ENCODE results near the gene WFDC10A.
"Not testable (repeated sequence)": the region's sequence is repeated elsewhere in the genome, so short reads cannot be mapped to it uniquely, and the experiment has no call there.

The WFDC10A gene

DNA sequence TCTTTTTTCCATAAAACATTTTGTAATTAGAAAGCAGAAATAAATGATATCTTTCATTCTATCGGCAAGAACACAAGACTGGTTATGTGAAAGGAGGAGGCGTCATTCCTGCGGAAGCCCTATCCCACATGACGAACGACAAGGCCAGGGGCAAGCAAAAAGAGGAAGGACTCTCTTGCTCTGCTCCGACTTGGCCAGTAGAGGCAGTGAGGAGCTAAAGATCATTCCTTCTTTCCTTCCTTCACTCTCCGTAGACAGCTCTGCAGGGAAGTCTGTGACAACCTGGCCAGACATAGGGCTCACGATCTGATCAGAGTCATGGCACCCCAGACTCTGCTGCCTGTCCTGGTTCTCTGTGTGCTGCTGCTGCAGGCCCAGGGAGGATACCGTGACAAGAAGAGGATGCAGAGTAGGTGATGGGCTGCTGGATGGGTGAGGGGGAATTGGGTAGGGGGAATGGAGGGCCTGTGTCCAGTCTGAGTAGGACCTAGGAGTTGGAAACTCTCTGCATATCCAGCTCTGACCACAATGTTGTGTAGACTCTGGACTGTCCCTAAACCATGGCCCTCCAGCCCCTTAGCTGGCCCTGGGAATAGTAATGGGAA lies at the start of gene WFDC10A:
TSS of gene WFDC10A (plus strand) at position 244 of the 605 bp plus-strand sequence. CDS start at position 319, 75 bp downstream.
- Histone ChIP-seq H3K9ac (ENCODE audit: low read depth, low read length) (no peak within 1 kb of the TSS), H3K4me1 (ENCODE audit: control insufficient read depth, insufficient read depth, low read length) (peaks cover 2% of the 10 kb centered on the region), H3K36me3 (ENCODE audit: control insufficient read depth, insufficient read depth, low read length) (no peaks in the 10 kb centered on the region), H3K9me3 (ENCODE audit: control insufficient read depth, insufficient read depth, low read length) (no peaks in the 10 kb centered on the region), H3K27me3 (ENCODE audit: control insufficient read depth, insufficient read depth, low read length) (no peaks in the 10 kb centered on the region), H3K4me3 (ENCODE audit: low read depth, low read length) (no peak within 1 kb of the TSS)

- Histone ChIP-seq H3K9ac (ENCODE audit: low read depth, low read length) (no peak overlapping the region), H3K4me1 (ENCODE audit: control insufficient read depth, insufficient read depth, low read length) (peaks cover 10% of the 10 kb centered on the region), H3K27me3 (ENCODE audit: control insufficient read depth, insufficient read depth, low read length) (no peaks in the 10 kb centered on the region), H3K4me3 (ENCODE audit: low read depth, low read length) (no peak overlapping the region), H3K36me3 (ENCODE audit: control insufficient read depth, insufficient read depth, low read length) (no peaks in the 10 kb centered on the region), H3K9me3 (ENCODE audit: control insufficient read depth, insufficient read depth, low read length) (no peaks in the 10 kb centered on the region)
Measured at GRCh38 chr20:45581702-45582101, 47.8 kb upstream of the WFDC10A start.

DNA sequence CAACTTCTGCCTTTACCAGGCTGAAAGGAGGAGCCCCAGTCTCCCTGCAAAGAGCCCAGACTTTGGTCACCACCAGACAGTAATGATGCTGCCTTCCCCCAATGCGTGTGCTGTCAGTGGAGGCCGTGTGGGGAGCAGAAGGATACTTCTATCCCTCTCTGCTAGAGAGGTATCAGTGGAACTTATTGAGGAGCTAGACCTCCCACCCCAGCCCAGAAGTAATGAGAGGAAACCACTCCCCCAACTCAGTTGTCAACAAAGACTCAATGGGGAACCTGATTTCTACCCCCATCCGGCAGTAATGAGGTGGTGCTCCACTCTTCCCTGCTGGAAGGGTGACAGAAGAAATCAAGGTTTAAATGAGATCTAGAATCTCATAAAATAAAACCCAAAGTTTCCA lies 46.0 kb upstream of the WFDC10A start:
- Histone ChIP-seq H3K27me3 (ENCODE audit: control insufficient read depth, insufficient read depth, low read length) (no peaks in the 10 kb centered on the region), H3K9ac (ENCODE audit: low read depth, low read length) (no peak overlapping the region), H3K36me3 (ENCODE audit: control insufficient read depth, insufficient read depth, low read length) (no peaks in the 10 kb centered on the region), H3K4me1 (ENCODE audit: control insufficient read depth, insufficient read depth, low read length) (peaks cover 7% of the 10 kb centered on the region), H3K9me3 (ENCODE audit: control insufficient read depth, insufficient read depth, low read length) (no peaks in the 10 kb centered on the region), H3K4me3 (ENCODE audit: low read depth, low read length) (no peak overlapping the region)

DNA sequence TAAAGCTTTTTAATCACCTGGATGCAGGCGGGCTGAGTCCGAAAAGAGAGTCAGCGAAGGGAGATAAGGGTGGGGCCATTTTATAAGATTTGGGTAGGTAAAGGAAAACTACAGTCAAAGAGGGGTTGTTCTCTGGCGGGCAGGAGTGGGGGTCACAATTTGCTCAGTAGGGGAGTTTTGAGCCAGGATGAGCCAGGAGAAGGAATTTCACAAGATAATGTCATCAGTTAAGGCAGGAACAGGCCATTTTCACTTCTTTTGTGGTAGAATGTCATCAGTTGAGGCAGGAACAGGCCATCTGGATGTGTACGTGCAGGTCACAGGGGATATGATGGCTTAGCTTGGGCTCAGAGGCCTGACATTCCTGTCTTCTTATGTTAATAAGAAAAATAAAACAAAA lies 45.2 kb upstream of the WFDC10A start:
- not testable (repeated sequence) for H3K36me3 ChIP-seq (ENCODE audit: control insufficient read depth, insufficient read depth, low read length); H3K4me3 ChIP-seq (ENCODE audit: low read depth, low read length); H3K9ac ChIP-seq (ENCODE audit: low read depth, low read length); H3K27me3 ChIP-seq (ENCODE audit: control insufficient read depth, insufficient read depth, low read length); H3K9me3 ChIP-seq (ENCODE audit: control insufficient read depth, insufficient read depth, low read length); H3K4me1 ChIP-seq (ENCODE audit: control insufficient read depth, insufficient read depth, low read length)

GRCh38 chr20:45585986-45586385 lies 43.6 kb upstream of the WFDC10A start:
- not testable (repeated sequence) for H3K36me3 ChIP-seq (ENCODE audit: control insufficient read depth, insufficient read depth, low read length); H3K4me3 ChIP-seq (ENCODE audit: low read depth, low read length); H3K9ac ChIP-seq (ENCODE audit: low read depth, low read length); H3K4me1 ChIP-seq (ENCODE audit: control insufficient read depth, insufficient read depth, low read length); H3K9me3 ChIP-seq (ENCODE audit: control insufficient read depth, insufficient read depth, low read length); H3K27me3 ChIP-seq (ENCODE audit: control insufficient read depth, insufficient read depth, low read length)

GRCh38 chr20:45588800-45589199 lies 40.7 kb upstream of the WFDC10A start:
- Histone ChIP-seq H3K4me1 (ENCODE audit: control insufficient read depth, insufficient read depth, low read length) (no peaks in the 10 kb centered on the region), H3K36me3 (ENCODE audit: control insufficient read depth, insufficient read depth, low read length) (no peaks in the 10 kb centered on the region), H3K4me3 (ENCODE audit: low read depth, low read length) (no peak overlapping the region), H3K9me3 (ENCODE audit: control insufficient read depth, insufficient read depth, low read length) (no peaks in the 10 kb centered on the region), H3K9ac (ENCODE audit: low read depth, low read length) (no peak overlapping the region), H3K27me3 (ENCODE audit: control insufficient read depth, insufficient read depth, low read length) (no peaks in the 10 kb centered on the region)

DNA sequence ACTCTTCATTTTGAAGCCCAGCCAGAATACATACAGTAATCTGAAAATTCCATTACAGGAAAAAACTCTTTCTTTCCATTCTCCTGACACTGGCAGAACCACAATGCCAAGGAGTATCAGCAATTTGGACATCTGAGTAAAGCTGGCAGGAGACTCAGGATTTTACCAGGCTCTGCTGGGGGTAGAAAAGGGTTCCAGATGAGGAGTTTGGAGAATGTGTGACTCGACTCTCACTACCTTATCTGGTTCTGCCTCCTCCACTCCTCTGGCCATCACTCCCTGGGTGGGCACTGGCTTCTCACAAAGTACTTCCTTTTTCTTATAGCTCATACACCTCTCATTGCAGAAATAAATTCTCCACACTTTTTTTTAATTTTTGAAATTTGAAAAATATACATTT lies 39.8 kb upstream of the WFDC10A start:
- Histone ChIP-seq H3K4me1 (ENCODE audit: control insufficient read depth, insufficient read depth, low read length) (no peaks in the 10 kb centered on the region), H3K27me3 (ENCODE audit: control insufficient read depth, insufficient read depth, low read length) (no peaks in the 10 kb centered on the region), H3K4me3 (ENCODE audit: low read depth, low read length) (no peak overlapping the region), H3K36me3 (ENCODE audit: control insufficient read depth, insufficient read depth, low read length) (no peaks in the 10 kb centered on the region), H3K9ac (ENCODE audit: low read depth, low read length) (no peak overlapping the region), H3K9me3 (ENCODE audit: control insufficient read depth, insufficient read depth, low read length) (no peaks in the 10 kb centered on the region)

DNA sequence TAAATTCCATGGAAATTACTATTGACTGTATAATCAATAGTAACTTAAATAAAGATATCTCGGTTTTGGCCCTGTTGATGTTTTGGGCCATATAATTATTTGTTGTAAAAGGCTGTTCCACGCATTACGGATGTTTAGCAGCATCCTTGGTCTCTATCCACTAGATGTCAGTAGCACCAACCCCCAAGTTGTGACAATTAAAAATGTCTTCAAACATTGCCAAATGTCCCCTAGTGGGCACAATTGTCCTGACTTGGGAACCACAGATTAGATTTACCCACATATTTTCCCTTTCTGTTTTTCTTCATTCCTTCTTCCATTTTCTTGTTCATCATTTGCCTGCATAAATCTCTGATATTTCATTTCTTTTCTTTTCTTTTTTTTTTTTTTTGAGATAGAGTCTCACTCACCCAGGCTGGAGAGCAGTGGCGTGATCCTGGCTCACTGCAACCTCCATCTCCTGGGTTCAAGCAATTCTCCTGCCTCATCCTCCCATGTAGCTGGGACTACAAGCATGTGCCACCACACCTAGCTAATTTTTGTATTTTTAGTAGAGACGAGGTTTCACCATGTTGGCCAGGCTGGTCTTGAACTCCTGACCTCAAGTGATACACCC lies 36.9 kb upstream of the WFDC10A start:
- Histone ChIP-seq H3K9ac (ENCODE audit: low read depth, low read length) (no peak overlapping the region), H3K4me1 (ENCODE audit: control insufficient read depth, insufficient read depth, low read length) (no peaks in the 10 kb centered on the region), H3K27me3 (ENCODE audit: control insufficient read depth, insufficient read depth, low read length) (no peaks in the 10 kb centered on the region), H3K9me3 (ENCODE audit: control insufficient read depth, insufficient read depth, low read length) (no peaks in the 10 kb centered on the region), H3K4me3 (ENCODE audit: low read depth, low read length) (no peak overlapping the region), H3K36me3 (ENCODE audit: control insufficient read depth, insufficient read depth, low read length) (no peaks in the 10 kb centered on the region)

DNA sequence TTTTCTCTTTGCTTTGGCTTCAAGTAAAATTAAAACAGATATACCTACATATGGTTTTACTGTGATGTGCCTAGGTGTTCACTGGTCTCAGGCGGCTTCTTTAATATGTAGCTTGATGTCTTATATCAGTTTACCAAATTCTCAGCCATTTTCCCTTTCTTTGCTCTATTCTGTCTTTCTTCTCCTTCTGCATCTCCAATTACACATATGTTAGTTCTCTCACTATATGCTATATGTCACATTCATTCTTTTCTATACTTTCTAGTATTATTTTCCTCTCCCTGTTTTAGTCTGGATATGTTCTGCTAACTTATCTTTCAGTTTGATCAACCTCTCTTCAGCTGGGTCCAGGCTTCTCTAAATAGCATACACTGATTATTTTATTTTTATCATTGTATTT lies 36.0 kb upstream of the WFDC10A start:
- Histone ChIP-seq H3K36me3 (ENCODE audit: control insufficient read depth, insufficient read depth, low read length) (no peaks in the 10 kb centered on the region), H3K4me3 (ENCODE audit: low read depth, low read length) (no peak overlapping the region), H3K27me3 (ENCODE audit: control insufficient read depth, insufficient read depth, low read length) (no peaks in the 10 kb centered on the region), H3K9ac (ENCODE audit: low read depth, low read length) (no peak overlapping the region), H3K9me3 (ENCODE audit: control insufficient read depth, insufficient read depth, low read length) (no peaks in the 10 kb centered on the region), H3K4me1 (ENCODE audit: control insufficient read depth, insufficient read depth, low read length) (no peaks in the 10 kb centered on the region)

- Histone ChIP-seq H3K4me3 (ENCODE audit: low read depth, low read length) (no peak overlapping the region), H3K9me3 (ENCODE audit: control insufficient read depth, insufficient read depth, low read length) (no peaks in the 10 kb centered on the region), H3K27me3 (ENCODE audit: control insufficient read depth, insufficient read depth, low read length) (no peaks in the 10 kb centered on the region), H3K9ac (ENCODE audit: low read depth, low read length) (no peak overlapping the region), H3K4me1 (ENCODE audit: control insufficient read depth, insufficient read depth, low read length) (no peaks in the 10 kb centered on the region), H3K36me3 (ENCODE audit: control insufficient read depth, insufficient read depth, low read length) (no peaks in the 10 kb centered on the region)
Measured at GRCh38 chr20:45595235-45595634, 34.3 kb upstream of the WFDC10A start.

DNA sequence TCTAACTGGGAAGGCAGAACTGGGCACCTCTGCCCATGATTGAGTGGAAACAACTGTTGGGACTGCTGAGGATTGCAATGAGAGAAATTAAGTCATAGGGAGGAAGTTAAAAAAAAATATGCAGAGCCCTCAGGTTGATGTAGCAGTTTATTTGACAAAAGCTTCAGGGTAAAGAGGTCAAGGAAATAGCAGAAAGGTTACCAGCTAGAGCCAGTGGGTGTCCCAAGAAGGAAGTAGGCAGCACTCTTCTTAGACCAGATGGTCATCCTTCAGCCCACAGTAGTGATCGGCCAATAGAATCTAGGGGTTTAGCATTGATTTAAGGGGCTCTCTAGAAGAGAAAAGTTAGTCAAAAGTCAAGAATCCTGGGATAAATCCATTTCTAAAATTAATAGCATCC lies 21.7 kb upstream of the WFDC10A start:
- Histone ChIP-seq H3K4me3 (ENCODE audit: low read depth, low read length) (no peak overlapping the region), H3K4me1 (ENCODE audit: control insufficient read depth, insufficient read depth, low read length) (no peaks in the 10 kb centered on the region), H3K27me3 (ENCODE audit: control insufficient read depth, insufficient read depth, low read length) (no peaks in the 10 kb centered on the region), H3K36me3 (ENCODE audit: control insufficient read depth, insufficient read depth, low read length) (no peaks in the 10 kb centered on the region), H3K9me3 (ENCODE audit: control insufficient read depth, insufficient read depth, low read length) (no peaks in the 10 kb centered on the region), H3K9ac (ENCODE audit: low read depth, low read length) (no peak overlapping the region)

DNA sequence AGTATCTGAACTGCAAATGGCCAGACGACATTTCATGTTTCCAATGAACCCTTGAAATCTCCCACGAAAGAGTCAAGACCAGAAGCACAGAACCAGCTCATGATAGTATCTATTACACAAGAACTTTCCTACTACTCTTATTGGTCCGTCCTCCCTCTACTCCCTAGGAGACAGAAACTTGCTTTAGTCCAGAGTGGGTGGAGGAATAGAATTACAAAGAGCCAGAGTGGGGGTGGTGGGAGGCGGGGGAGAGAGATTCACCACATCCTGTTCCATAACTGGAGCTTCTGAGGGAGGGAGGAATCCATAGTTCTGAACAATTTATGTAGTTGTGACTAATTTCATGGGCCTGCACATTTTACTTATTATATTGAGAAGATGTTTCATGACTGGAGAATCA lies 18.5 kb upstream of the WFDC10A start:
- H3K9ac ChIP-seq (ENCODE audit: low read depth, low read length) = no peak overlapping the region
- H3K4me3 ChIP-seq (ENCODE audit: low read depth, low read length) = no peak overlapping the region
- H3K27me3 ChIP-seq (ENCODE audit: control insufficient read depth, insufficient read depth, low read length) = no peaks in the 10 kb centered on the region
- H3K4me1 ChIP-seq (ENCODE audit: control insufficient read depth, insufficient read depth, low read length) = no peaks in the 10 kb centered on the region
- no peaks in the 10 kb centered on the region for H3K9me3 ChIP-seq (ENCODE audit: control insufficient read depth, insufficient read depth, low read length)
- H3K36me3 ChIP-seq (ENCODE audit: control insufficient read depth, insufficient read depth, low read length) = no peaks in the 10 kb centered on the region
